HG03342 (cell line): Measurements from ENCODE around the gene WRNIP1.

Experiments
- ATAC-seq: cut with Tn5 transposase; IDR thresholded peaks from one replicate; pipeline ENCODE4 v1.9.1; 2021; ENCODE audit warnings: mild to moderate bottlenecking, moderate library complexity; ENCODE audit not compliant: unreplicated experiment

WRNIP1 gene

DNA sequence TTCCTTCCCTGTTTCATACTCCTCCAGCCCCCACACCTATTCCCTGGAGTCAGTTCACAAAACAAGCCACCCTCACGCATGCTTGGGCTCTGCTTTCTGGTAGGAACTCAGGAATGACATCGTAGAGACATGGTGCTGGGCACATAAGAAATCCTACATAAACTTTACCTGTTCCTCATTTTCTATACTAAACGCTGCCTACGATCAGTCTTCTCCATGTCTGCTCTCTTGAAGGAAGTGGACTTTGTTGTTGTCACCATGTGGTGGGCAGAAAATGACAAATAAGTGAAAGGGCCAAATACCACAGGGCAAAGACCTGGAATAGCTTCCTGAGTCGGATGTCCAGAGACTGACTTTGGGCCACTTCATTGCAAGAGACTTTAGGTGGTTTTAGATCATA, 24.6 kb upstream of the WRNIP1 start:
- no peak for ATAC-seq

DNA sequence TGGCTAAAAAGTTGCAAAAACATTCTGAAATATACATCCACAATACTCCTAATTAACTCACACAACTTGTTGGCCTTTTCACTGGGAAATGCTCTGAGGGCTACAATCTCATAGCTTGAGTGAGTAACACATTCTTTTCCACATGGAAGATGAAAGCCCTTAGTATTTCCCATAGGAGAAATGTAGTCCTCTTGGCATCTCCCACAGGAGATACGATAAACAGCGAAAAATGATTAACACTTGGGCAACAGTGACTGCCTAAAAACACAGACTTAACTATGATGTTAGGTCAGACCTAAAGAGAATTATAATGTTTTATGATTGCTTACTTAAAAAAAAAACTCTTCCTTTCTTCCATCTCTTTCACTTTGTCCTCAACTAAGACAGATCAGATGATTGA, 23.4 kb upstream of the WRNIP1 start:
- ATAC-seq: no peak

DNA sequence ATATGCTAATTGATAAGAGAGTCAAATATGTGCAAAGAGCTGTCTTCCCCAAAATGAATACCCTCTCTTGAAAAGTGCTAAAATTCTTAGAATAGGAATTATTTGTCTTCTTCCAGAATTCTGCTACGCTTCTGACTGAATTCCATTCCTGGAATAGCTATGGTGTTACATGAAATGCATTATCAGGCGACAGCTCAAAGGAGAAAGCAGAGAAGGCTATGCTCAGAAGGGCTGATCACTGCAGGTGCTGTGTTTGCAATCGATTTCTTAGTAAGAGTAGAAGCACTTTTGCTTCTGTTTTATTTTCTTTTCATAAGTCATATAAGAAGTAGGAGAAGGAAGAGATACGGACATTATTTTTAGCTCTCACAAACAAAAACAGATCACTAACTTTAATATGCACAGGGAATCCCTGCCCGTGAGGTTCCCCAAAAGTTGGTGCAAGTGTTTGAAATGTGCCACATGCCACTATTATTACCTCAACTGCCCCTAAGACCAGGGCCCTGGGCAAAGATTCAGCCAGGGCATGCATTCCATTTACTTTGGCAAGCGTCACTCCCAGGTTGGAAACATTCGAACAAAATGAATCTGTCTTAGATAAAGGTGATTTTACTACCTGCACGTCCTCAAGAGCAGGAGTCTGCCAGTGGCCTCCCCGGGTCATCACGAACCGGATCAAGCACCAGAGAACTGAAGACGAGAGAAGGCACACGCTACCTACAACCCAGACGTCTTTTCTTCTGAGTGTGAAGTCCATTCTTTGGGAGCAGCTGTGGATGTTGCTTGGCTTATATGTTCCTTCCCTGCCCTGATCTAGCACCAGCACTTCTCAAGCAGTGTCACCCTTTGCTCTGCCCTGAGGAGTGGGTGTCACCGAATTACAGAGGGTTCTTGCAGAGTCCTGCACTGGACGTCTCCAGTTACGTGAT, 21.6 kb upstream of the WRNIP1 start:
- no peak for ATAC-seq

DNA sequence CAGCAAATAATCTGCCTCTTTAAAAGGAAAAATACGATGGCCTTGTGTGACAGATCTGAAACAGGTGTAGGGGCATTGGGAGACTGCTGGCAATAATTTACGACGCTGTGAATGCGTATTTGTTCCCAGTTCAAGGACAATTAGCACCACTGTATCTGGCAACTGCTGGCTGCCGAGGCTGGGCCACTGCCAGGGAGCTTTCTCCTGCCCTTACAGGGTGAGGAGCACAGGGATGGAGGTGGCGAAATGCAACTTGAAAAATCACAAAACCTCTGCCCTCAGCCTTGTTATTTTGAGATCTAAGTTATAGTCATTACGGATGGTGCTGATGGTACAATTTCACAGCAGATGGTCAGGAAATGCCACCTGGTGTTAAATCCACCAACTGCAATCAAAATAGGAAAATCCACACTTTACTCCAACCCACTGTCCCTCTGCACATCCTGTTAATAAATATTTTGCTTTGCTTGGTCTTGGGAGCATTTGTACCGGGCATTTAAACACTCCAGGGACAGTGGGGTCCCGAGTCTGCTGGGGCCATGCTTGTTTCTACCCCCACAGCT, 20.9 kb upstream of the WRNIP1 start:
- no peak for ATAC-seq

DNA sequence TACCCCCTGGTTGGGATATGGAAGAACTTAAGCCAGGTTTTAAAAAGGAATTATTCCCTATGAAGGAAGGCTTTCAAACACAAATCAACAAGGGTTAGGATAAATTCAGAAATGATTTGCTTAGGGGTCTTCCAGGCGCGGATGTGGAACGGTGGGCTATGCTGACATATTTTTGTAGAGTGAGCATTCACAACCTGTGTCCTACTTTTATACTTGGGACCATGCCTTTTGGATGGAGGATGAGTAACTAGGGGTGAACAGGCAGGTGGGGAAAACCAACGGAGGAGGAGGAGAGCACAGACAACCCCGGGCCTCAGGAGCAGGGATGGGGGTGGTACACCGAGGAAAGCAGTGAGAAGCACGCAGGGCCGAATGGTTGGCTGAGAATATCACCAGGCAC, 20.4 kb upstream of the WRNIP1 start:
- ATAC-seq: no peak

DNA sequence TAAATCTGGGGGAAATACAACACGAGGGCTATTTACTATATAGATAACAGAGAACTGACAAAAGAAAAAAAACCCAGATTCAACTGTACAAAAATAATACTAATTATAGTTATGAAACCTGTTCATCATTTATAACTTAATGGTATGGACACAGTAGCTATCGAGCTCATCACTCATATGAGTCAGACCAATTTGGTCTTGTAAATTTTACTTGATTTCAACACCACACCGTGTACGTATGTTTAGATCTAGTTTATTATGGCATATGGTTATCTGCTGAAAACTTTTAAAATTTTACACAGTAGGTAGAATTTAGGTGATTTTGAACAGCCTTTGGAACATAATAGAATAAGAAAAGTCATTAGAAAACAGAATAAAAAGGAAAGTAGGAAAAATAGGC, 19.9 kb upstream of the WRNIP1 start:
- ATAC-seq: no peak

DNA sequence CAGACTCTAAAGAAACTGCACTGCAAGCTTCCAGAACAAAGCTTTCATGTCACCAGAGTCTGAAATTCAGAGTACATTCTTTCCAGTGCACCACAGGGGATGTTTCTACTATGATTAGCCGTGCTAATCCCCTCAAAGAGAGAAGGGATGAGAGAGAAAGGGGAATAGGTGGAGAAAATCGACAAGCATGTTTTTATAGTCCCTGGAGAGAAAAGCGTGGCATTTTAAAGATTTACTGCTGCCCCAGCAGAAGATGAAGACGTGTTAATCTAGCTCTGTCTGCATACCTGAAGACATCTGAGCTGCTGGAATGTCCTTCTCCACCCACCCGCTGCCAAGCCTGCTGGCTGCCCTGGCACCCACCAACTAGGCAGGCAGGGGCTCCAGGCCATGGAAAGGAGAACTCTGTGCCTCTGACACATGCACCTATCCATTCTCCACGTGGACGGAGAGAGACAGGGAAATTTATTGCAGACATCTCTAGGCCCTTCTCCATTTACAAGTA, 18.6 kb upstream of the WRNIP1 start:
- no peak for ATAC-seq

DNA sequence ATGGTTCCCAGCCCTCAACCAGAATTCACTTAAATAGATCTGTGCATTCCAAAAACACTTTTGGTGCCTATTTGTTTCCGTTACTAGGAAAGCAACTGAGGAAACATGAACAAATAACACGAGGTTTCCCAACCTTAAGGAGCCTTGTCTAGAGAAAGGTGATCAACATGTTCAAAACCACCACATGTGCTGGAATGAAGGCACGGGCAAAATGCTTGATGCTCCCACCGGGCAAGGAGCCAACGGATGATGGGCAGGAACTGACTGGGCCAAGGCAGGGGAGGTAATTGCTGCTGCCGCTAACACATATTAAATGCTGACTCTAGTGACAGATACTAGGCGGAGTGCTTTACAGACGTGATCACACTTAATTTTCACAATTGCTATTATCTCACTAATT, 17.0 kb upstream of the WRNIP1 start:
- no peak for ATAC-seq

DNA sequence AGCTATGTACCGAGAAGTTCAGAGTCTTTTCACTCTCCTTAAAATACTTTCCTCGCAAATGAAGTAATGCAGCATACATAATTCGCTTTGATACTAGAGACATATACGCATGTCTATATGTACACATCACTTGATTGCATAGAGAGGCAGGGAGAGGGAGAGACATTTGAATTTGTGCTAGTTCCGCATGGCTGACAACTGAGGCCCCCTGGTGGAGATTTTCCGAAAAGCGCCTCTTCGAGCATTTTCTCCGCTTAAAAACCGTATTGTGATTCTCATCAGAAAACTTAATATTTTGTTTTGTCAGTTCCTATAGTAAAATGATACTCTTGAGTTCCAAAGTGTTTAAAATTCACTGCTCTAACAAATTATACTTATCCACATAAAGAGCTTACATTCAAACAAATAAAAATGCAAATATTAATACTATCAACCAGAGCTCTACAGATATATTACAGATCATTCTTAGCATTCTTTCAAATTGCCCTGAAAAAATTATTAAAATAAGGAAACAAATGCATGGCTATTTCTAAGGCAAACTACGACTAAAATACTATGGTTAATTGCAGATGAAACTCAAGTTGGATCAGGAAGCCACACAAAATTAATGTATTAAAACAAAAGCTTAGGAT, 15.1 kb upstream of the WRNIP1 start:
- no peak for ATAC-seq

DNA sequence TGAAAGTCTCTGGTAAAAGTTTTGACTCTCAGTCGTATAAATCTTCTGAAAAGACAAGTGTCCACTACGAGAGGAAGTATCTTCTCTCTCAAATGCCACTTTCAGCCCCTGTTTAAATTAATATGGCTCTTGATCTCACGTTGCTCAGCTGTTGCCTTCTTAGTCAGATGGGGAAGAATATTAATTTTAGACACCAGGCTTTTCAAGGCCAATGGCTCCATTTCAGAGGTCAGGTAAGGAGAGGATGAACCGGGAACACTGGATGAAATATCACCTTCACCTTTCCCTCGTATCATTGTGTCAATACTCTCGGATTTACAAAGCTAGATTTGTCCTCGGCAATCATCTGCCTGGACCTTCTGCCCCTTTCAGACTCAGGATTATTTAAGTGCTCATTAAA, 14.4 kb upstream of the WRNIP1 start, which contains the start of gene MYLK4:
MYLK4 (minus strand) TSS at position 91 of the 400 bp plus-strand sequence. CDS start 1,628 bp downstream, outside the sequence.
- no peak for ATAC-seq

DNA sequence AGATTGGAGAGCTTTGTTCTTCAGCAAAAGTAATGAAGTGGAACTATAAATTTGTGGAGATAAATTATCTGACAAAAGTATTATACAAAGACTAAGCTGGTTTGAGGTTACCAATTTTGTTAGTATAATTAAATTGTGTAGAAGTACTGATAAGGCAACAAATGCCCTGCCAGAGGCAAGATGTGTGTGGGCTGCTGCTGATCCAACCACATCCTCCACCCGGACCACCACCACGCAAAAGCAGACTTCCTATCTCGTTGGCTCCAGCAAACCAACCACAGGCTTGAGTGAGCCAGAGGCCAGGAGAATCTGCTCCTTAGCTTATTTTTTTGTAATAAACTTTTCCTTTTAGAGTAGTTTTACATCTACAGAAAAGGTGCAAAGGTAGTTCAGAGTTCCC, 13.3 kb upstream of the WRNIP1 start:
- no peak for ATAC-seq

DNA sequence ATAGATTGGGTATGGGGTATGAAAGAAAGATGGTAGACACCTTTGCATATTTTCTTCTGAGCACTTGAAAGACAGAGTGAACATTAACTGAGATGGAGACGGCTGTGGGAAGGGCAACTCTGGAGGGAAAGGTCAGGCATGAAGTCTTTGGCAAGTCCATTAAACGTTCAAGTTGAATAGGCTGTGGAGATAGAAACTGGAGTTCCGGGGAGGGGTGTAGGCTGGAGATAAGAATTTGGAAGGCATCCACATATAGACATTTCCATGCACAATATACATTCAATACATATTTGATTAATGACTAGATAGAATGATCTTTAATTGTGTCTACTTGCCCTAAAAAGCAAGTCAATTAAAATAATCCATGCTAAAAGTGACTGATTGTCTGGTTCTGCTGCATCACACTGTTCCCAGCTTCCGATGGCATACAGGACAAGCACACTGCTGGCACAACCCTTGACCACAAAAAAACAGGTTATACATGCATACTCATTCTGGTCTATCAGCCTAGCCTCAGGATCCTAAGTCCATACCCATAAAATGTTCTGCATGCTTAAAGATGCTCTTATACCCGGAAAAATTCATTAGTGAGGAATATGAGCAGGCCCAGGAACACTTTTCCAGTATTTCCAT, 12.6 kb upstream of the WRNIP1 start:
- no peak for ATAC-seq

DNA sequence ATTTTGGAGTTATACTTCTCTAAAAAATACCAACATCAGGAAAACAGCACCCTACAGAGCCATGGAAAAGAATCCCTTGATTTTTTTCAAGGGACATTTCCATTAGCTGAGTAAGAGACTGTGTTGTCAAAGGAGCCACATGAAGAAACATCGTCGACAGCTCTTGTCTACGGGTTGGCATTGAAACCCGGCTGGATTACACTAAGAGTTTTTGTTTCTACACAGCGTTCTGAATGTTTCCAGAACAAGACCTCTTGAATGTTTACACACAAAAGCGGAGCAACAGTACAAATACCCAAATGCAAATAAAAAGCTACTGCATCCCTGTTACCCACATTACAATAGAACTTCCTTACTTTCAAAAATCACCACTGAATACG, 12.1 kb upstream of the WRNIP1 start:
- no peak for ATAC-seq

DNA sequence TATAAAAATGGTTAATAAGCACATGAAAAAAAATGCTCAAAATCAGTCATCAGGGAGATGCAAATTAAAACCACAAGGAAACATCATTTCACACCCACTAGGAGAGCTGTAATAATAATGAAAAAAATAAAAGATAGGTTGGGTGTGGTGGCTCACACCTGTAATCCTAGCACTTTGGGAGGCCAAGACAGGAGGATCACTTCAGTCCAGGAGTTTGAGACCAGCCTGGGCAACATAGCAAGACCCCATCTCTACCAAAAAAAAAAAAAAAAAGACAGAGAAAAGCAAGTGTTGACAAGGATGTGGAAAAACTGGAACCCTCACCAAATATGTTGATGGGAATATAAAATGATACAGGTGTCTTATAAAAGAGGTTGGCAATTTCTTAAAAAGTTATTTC, 11.4 kb upstream of the WRNIP1 start:
- no peak for ATAC-seq

DNA sequence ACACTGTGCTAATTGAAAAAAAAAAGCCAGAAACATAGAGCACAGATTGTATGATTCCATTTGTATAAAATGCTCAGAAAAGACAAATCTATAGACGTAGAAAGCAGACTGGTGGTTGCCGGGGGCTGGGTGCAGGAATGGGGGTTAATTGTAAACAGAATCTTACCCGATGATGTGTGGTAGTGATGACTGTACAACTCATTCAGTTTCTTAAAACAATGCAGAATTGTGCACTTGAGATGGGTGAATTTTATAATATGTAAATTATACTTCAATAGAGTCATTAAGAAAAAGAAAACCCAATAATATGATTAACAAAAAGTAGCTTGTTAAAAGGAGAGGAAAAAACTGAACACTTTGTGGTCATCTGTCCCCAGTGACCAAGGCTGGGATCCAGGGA, 10.8 kb upstream of the WRNIP1 start:
- no peak for ATAC-seq

DNA sequence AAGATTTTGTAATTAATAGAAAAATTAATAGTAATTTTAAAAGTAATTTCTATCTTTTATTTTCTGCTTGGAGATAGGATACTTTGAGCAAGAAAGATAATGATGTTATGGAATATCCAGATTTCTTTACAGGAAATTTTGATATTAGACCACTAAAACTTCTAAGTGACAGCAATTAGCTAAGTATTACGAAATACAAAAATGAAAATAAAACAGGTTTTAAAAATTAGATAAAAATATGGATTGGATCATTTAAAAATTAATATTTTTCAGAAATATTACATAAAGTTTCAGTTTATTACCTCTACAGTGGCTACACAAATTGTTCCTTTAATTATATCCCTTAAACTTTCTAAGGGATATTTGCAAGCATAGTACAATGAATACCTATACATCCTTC, 10.3 kb upstream of the WRNIP1 start:
- ATAC-seq: no peak

DNA sequence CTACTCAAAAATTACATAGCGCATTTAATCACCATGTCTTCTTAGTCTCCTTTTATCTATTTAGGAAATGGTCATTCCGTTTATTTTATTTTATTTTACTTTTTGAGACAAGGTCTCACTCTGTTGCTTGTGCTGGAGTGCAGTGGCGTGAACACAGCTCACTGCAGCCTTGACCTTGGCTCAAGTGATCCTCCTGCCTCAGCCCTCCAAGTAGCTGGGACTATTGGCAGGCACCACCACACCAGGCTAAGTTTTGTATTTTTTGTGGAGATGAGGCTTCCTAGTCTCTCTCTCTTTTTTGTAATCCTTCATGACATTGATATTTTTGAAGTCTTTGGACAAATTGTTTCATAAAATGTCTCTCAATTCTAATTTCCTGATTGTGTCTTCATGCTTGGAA, 9.7 kb upstream of the WRNIP1 start:
- ATAC-seq: no peak

DNA sequence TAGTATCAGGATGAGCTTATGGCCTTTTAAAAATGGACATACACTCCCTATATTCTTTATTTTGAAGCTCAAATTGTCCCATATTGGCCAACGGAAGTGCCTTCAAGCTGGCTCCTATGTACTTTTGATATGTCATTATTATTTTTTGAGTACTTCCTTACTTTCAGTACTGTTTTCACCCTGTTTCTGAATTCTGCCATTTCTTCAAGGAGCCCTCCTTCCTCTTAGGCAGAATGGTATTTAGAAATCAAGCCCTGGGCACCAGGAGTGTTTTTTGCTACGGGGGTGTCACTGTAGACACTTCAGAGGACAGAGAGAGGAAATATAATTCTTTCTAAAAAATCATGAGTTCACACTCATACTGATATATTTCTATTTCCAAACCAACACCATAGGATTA, 9.0 kb upstream of the WRNIP1 start:
- ATAC-seq: no peak

DNA sequence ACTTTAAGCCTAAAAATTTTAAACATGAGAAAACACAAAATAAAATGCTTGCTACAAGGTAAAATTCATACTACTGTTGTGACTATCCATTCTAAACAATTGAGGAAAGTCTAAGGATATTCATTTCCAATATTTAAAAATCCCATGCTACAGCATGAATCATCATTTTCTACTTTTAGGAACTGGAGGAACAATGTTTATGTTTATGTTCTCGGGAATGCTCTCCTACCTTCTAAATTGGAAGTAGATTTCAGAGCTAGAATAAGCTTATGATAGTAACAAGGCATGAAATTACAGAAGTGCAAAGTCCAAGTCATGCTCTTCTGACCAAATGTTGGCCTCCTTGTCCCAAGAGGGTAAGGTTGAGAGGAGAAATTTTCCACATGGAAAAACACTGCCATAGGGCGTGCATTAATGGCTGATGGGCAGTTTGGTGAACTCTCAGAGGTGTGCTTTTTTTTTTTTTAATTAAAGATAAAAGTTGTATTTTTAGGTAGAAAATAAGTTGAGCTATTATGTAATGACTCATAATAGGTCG, 8.4 kb upstream of the WRNIP1 start:
- ATAC-seq: no peak

DNA sequence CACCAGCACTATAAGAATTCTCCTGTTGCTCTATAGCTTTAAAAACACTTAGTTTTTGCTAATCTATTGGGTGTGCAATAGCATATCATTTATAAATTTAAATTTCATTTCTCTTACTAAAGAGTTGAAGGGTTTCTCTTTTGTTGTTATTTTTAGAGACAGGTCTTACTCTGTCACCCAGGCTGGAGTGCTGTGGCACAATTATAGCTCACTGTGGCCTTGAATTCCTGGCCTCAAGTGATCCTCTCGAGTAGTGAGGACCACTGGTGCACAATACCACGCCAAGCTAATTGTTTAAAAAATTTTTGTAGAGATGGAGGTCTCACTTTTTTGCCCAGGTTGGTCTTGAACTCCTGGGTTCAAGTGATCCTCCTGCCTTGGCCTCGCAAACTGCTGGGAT, 6.2 kb upstream of the WRNIP1 start:
- no peak for ATAC-seq
